HCT116 (cell line): ENCODE data around the gene SP7.

ENCODE experiments used
- EGR1 ChIP-seq: IDR thresholded peaks from 2 replicates; pipeline ENCODE4 v1.6.1; 2012; ENCODE audit warnings: low read depth
- POLR2AphosphoS5 ChIP-seq: IDR thresholded peaks from 2 replicates; pipeline ENCODE4 v1.6.1; 2011; ENCODE audit warnings: mild to moderate bottlenecking, low read depth, low read length, moderate library complexity
- TF ChIP-seq, protein P1 (sequence below): IDR thresholded peaks from 2 replicates; pipeline ENCODE4 v1.6.1; 2012

DNA sequence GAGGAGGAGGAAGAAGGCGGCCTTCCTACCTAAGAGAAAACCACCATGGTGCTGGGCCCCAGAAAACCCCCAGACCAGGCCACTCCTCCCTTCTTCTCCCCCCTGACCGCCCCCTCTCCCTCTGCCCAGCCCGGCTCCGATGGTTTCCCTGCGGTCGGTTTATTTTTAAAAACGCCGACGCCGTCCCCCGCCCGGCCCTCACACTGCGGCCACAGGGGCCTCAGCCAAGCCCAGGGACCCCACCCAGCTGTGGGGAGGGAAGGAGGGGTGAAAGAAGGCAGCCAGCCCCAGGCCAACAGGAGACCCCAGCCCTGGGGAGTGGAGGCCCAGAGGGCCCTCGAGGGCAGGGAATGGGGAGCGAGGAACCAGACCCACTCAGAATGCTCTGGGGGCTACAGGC lies 3.4 kb downstream of the SP7 start:
- no peak for TF ChIP-seq POLR2AphosphoS5
- TF ChIP-seq EGR1 = no peak
- TF ChIP-seq, protein P1, sequence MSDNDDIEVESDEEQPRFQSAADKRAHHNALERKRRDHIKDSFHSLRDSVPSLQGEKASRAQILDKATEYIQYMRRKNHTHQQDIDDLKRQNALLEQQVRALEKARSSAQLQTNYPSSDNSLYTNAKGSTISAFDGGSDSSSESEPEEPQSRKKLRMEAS = no peak
